ENCODE data around the gene CRAMP1. TPM values are rescaled to one million over a fixed set of nuclear protein-coding genes. Genes with fewer than 3 reads are reported as not detected.

The CRAMP1 gene
- total and polyA plus RNA-seq, 2 of the 8 experiments (the other 6 are each of a cell fraction or from before 2014, with no cell fraction given): 19.2 to 23.2 TPM

DNA sequence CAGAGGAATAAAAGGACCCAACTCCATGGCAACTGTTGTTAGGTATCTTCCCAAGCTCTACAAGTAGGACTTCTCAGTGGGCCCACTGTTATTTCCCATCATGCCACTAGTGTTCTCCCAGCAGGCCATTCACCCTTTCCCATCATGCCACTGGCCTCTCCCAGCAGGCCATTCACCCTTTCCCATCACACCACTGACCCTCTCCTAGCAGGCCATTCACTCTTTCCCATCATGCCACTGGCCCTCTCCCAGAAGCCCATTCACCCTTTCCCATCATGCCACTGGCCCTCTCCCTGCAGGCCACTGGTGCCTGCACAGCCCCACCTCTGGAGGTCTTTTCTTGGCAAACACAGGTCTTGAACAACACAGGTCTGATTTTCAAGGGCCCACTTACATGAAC lies 36.6 kb upstream of the CRAMP1 start:
- no peak overlapping the region for H3K14ac ChIP-seq (ENCODE audit: insufficient read length)
- no peaks in the 10 kb centered on the region for H3K27me3 ChIP-seq (replicated peaks in 1 of 4; ENCODE audit: control insufficient read depth in 3 of 4, extremely low read depth in 1 of 4, insufficient read depth in 3 of 4, low read length in 3 of 4)
- H3K9ac ChIP-seq (replicated peaks in 1 of 4; ENCODE audit: extremely low read depth in 1 of 4, low read depth in 3 of 4, low read length in 3 of 4): no peak overlapping the region
- no peaks in the 10 kb centered on the region for H3K9me3 ChIP-seq (ENCODE audit: insufficient read depth in 2 of 2, low read depth in 1 of 2, low read length in 1 of 2)
- no peaks in the 10 kb centered on the region for H3K23me2 ChIP-seq (ENCODE audit: low read depth, low read length)
- TF ChIP-seq SUZ12 (IDR thresholded peaks at IDR 0.05; ENCODE audit: low read length) (no peak), SRF (IDR thresholded peaks at IDR 0.05; ENCODE audit: low read depth, low read length) (no peak), NANOG (IDR thresholded peaks at IDR 0.05; ENCODE audit: insufficient read depth, low read depth, low read length, poor library complexity, severe bottlenecking) (no peak), RAD21 (IDR thresholded peaks at IDR 0.05 in 1 of 2, conservative IDR thresholded peaks at IDR 0.05 in 1 of 2; ENCODE audit: low read depth in 2 of 2, low read length in 2 of 2) (no peak), SP1 (IDR thresholded peaks at IDR 0.05; ENCODE audit: low read depth, low read length) (no peak), SP2 (IDR thresholded peaks at IDR 0.05; ENCODE audit: low read length) (no peak), NRF1 (IDR thresholded peaks at IDR 0.05; ENCODE audit: low read depth, low read length) (no peak)
- TF ChIP-seq, protein P1, sequence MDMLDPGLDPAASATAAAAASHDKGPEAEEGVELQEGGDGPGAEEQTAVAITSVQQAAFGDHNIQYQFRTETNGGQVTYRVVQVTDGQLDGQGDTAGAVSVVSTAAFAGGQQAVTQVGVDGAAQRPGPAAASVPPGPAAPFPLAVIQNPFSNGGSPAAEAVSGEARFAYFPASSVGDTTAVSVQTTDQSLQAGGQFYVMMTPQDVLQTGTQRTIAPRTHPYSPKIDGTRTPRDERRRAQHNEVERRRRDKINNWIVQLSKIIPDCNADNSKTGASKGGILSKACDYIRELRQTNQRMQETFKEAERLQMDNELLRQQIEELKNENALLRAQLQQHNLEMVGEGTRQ (IDR thresholded peaks at IDR 0.05; ENCODE audit: low read length): no peak
- TF ChIP-seq, protein P2, sequence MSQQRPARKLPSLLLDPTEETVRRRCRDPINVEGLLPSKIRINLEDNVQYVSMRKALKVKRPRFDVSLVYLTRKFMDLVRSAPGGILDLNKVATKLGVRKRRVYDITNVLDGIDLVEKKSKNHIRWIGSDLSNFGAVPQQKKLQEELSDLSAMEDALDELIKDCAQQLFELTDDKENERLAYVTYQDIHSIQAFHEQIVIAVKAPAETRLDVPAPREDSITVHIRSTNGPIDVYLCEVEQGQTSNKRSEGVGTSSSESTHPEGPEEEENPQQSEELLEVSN (IDR thresholded peaks at IDR 0.05): no peak
- POLR2A ChIA-PET (ENCODE audit: partially characterized antibody): no interaction called here
- no peak overlapping the region for H2BK120ac ChIP-seq (replicated peaks; ENCODE audit: low read depth, low read length)
- DNase-seq (ENCODE audit: low read depth in 1 of 2, low spot score in 2 of 2) (no peak), FAIRE-seq (no peak)
- H3K4me3 ChIP-seq (ENCODE audit: extremely low read depth in 1 of 4, insufficient read depth in 2 of 4, low read depth in 3 of 4, low read length in 4 of 4): no peak overlapping the region
- H3K56ac ChIP-seq (replicated peaks; ENCODE audit: insufficient read length, low read depth, low read length): no peak overlapping the region
- CTCF ChIA-PET (ENCODE audit: partially characterized antibody): no interaction called here
- no peaks in the 10 kb centered on the region for H3K4me1 ChIP-seq (replicated peaks in 1 of 4; ENCODE audit: control insufficient read depth in 3 of 4, insufficient read depth in 4 of 4, low read length in 3 of 4)
- H3K18ac ChIP-seq (ENCODE audit: extremely low read depth, low read length): no peak overlapping the region
- H4K5ac ChIP-seq (ENCODE audit: insufficient read length, low read depth, low read length): no peak overlapping the region
- H2AK5ac ChIP-seq (ENCODE audit: low read depth, low read length): no peak overlapping the region
- H3K27ac ChIP-seq (ENCODE audit: low read depth, low read length): no peak overlapping the region
- H2BK12ac ChIP-seq (ENCODE audit: low read depth, low read length): no peak overlapping the region
- no peak overlapping the region for H2BK20ac ChIP-seq (ENCODE audit: low read length)
- H2BK5ac ChIP-seq (ENCODE audit: low read depth, low read length): no peak overlapping the region
- no peak overlapping the region for H2BK15ac ChIP-seq (ENCODE audit: low read length)
- no peaks in the 10 kb centered on the region for H3K79me2 ChIP-seq (ENCODE audit: control insufficient read depth in 1 of 2, insufficient read depth in 2 of 2, low read length in 2 of 2)
- H2AFZ ChIP-seq (ENCODE audit: low read length): no peak overlapping the region
- H3K36me3 ChIP-seq (ENCODE audit: control insufficient read depth in 2 of 4, insufficient read depth in 4 of 4, low read length in 3 of 4): peaks cover 0 to 9% (median 2%) of the 10 kb centered on the region in 4 experiments; a peak in 4 of 8 replicates
- H4K91ac ChIP-seq (replicated peaks; ENCODE audit: insufficient read length, low read length): no peak overlapping the region
- H3K79me1 ChIP-seq (ENCODE audit: low read depth, low read length): no peaks in the 10 kb centered on the region
- H3K4ac ChIP-seq (replicated peaks; ENCODE audit: insufficient read length, low read depth, low read length): no peak overlapping the region
- H3K23ac ChIP-seq (ENCODE audit: insufficient read length): no peak overlapping the region
- no peaks in the 10 kb centered on the region for H4K20me1 ChIP-seq (replicated peaks in 1 of 2; ENCODE audit: control insufficient read depth in 1 of 2, insufficient read depth in 2 of 2, low read length in 2 of 2)
- no peak overlapping the region for H4K8ac ChIP-seq (ENCODE audit: extremely low read depth, insufficient read depth, low read length)
- H3K4me2 ChIP-seq (ENCODE audit: insufficient read depth in 1 of 2, low read depth in 2 of 2, low read length in 2 of 2): no peak overlapping the region
